Keratinocyte (primary cell): ENCODE measurements around the gene ALK. TPM values are rescaled to one million over a fixed set of nuclear protein-coding genes. Genes with fewer than 3 reads are reported as not detected.

Experiments used
- DNase-seq: peaks from one replicate; pipeline ENCODE4 v3.0.0-alpha.2; 2011; ENCODE audit warnings: low read depth, missing footprints, low spot score
- FAIRE-seq: peaks from 2 replicates; lab custom pipeline; 2011; peaks lifted over from hg19 to GRCh38; lab: Jason Lieb, UNC
- H2AFZ ChIP-seq: 2 replicates; pipeline ENCODE4 v1.6.0; 2012; ENCODE audit warnings: low read length, control low read depth, inconsistent platforms; ENCODE audit not compliant: control insufficient read depth
- H3K27ac ChIP-seq: 2 replicates; pipeline ENCODE4 v1.5.1; 2011; ENCODE audit warnings: low read length; ENCODE audit not compliant: control insufficient read depth, insufficient read depth
- H3K27me3 ChIP-seq: 3 replicates; pipeline ENCODE4 v1.6.0; 2011; ENCODE audit warnings: low read length; ENCODE audit not compliant: control insufficient read depth, insufficient read depth; ENCODE audit errors: extremely low read depth
- H3K36me3 ChIP-seq, 2 experiments: 2 replicates in 1 of 2; 3 replicates in 1 of 2; pipeline ENCODE4 v1.5.1; 2011; ENCODE audit warnings: low read length in 2 of 2, mild to moderate bottlenecking in 1 of 2; ENCODE audit not compliant: control insufficient read depth in 2 of 2, insufficient read depth in 2 of 2; ENCODE audit errors: extremely low read depth in 1 of 2
- H3K4me1 ChIP-seq: 3 replicates; pipeline ENCODE4 v1.5.1; 2011; ENCODE audit warnings: low read length; ENCODE audit not compliant: control insufficient read depth, insufficient read depth; ENCODE audit errors: extremely low read depth
- H3K4me2 ChIP-seq: 3 replicates; pipeline ENCODE4 v1.6.0; 2011; ENCODE audit warnings: low read depth, low read length; ENCODE audit not compliant: control insufficient read depth, insufficient read depth; ENCODE audit errors: extremely low read depth
- H3K4me3 ChIP-seq, 3 experiments: fragments of 200-600 bp in 1 of 3; sonication (generic) in 1 of 3; 2 replicates in 2 of 3; 3 replicates in 1 of 3; pipeline ENCODE4 v1.5.1; 2011 to 2016; ENCODE audit warnings: low read length in 3 of 3, mild to moderate bottlenecking in 3 of 3, control low read depth in 2 of 3, inconsistent platforms in 1 of 3, low read depth in 1 of 3, mixed read lengths in 1 of 3, mixed run types in 1 of 3, moderate library complexity in 1 of 3; ENCODE audit not compliant: control insufficient read depth in 2 of 3, insufficient read depth in 2 of 3; ENCODE audit errors: extremely low read depth in 1 of 3
- H3K79me2 ChIP-seq: 2 replicates; pipeline ENCODE4 v1.6.0; 2012; ENCODE audit warnings: low read length; ENCODE audit not compliant: control insufficient read depth, insufficient read depth
- H3K9ac ChIP-seq: 3 replicates; pipeline ENCODE4 v1.6.0; 2011; ENCODE audit warnings: low read length; ENCODE audit not compliant: control insufficient read depth, insufficient read depth; ENCODE audit errors: extremely low read depth
- H3K9me1 ChIP-seq: 3 replicates; pipeline ENCODE4 v1.6.0; 2011; ENCODE audit warnings: low read length; ENCODE audit not compliant: control insufficient read depth, insufficient read depth; ENCODE audit errors: extremely low read depth
- H3K9me3 ChIP-seq: 2 replicates; pipeline ENCODE4 v1.5.1; 2012; ENCODE audit warnings: low read depth, low read length; ENCODE audit not compliant: control insufficient read depth
- H4K20me1 ChIP-seq: 3 replicates; pipeline ENCODE4 v1.6.0; 2011; ENCODE audit warnings: low read length; ENCODE audit not compliant: control insufficient read depth, insufficient read depth; ENCODE audit errors: extremely low read depth
- CTCF ChIP-seq, 3 experiments: IDR thresholded peaks in 1 of 3; conservative IDR thresholded peaks in 1 of 3; optimal IDR thresholded peaks in 1 of 3; 2 replicates in 2 of 3; 3 replicates in 1 of 3; pipeline versions ENCODE3 to v1.5.1; 2011; ENCODE audit warnings: low read length in 3 of 3, mild to moderate bottlenecking in 3 of 3, moderate library complexity in 2 of 3, control low read depth in 1 of 3, inconsistent platforms in 1 of 3; ENCODE audit not compliant: insufficient read depth in 2 of 3; ENCODE audit errors: extremely low read depth in 1 of 3
- EZH2 ChIP-seq: IDR thresholded peaks from one replicate; pipeline ENCODE4 v1.6.1; 2012; ENCODE audit warnings: inconsistent platforms, mild to moderate bottlenecking, low read length, moderate library complexity
- dilution Hi-C: fragments of 300-500 bp; cut with MboI; formaldehyde crosslinking; loops from one replicate; pipeline ENCODE4 v1.7.0; 2020; ENCODE audit warnings: low sequenced_read_pairs; ENCODE audit not compliant: extremely low pct_ligation_motif_present
- polyA plus RNA-seq, 5 experiments: library from polyadenylated mRNA; depleted of rRNA in 3 of 5; stranded (reverse) in 3 of 5; stranded (forward) in 1 of 5; unstranded in 1 of 5; fragments of >200 nt; gene quantifications; 1 replicate in 1 of 5; 2 replicates in 3 of 5; 3 replicates in 1 of 5; pipeline versions ENCODE4 v1.2.1 to v1.2.3, GENCODE V29; 2011 to 2012; ENCODE audit warnings: missing spikeins in 2 of 5, low read depth in 1 of 5, low replicate concordance in 1 of 5

ALK gene
- polyA plus RNA-seq, 1 donor (not counting 4 experiments of a cell fraction or from before 2014, with no cell fraction given), result not detected

GRCh38 chr2:29831560-29831959 is 89.8 kb downstream of the ALK start:
- TF ChIP-seq CTCF (optimal IDR thresholded peaks at IDR 0.05 in 1 of 3, IDR thresholded peaks at IDR 0.05 in 1 of 3, conservative IDR thresholded peaks at IDR 0.05 in 1 of 3; ENCODE audit: extremely low read depth in 1 of 3, insufficient read depth in 2 of 3, low read length in 3 of 3) (no peak), EZH2 (no peak)
- no peaks in the 10 kb centered on the region for H3K9me1 ChIP-seq

GRCh38 chr2:29829841-29830240 is 91.5 kb downstream of the ALK start:
- dilution Hi-C loops, result no loop called here
- TF ChIP-seq CTCF (optimal IDR thresholded peaks at IDR 0.05 in 1 of 3, IDR thresholded peaks at IDR 0.05 in 1 of 3, conservative IDR thresholded peaks at IDR 0.05 in 1 of 3; ENCODE audit: extremely low read depth in 1 of 3, insufficient read depth in 2 of 3, low read length in 3 of 3) (no peak), EZH2 (no peak)
- Histone ChIP-seq H3K79me2 (no peaks in the 10 kb centered on the region), H3K9me3 (no peaks in the 10 kb centered on the region), H3K27ac (no peak overlapping the region), H3K9me1 (no peaks in the 10 kb centered on the region), H4K20me1 (no peaks in the 10 kb centered on the region), H3K4me2 (no peak overlapping the region), H2AFZ (no peak overlapping the region), H3K4me1 (peaks cover 3% of the 10 kb centered on the region), H3K27me3 (peaks cover 4% of the 10 kb centered on the region), H3K4me3 (no peak overlapping the region), H3K36me3 (no peaks in the 10 kb centered on the region), H3K9ac (no peak overlapping the region)
- DNase-seq (no peak), FAIRE-seq (no peak)

More at GRCh38 chr2:29831560-29831959, 89.8 kb downstream of the ALK start:
- Histone ChIP-seq H3K9ac (no peak overlapping the region), H3K27me3 (peaks cover 4% of the 10 kb centered on the region), H3K27ac (no peak overlapping the region), H4K20me1 (no peaks in the 10 kb centered on the region), H3K4me3 (no peak overlapping the region), H3K9me3 (no peaks in the 10 kb centered on the region), H3K4me2 (no peak overlapping the region), H3K4me1 (peaks cover 5% of the 10 kb centered on the region), H3K36me3 (no peaks in the 10 kb centered on the region), H3K79me2 (no peaks in the 10 kb centered on the region), H2AFZ (no peak overlapping the region)
- DNase-seq (no peak), FAIRE-seq (no peak)
- dilution Hi-C loops, result no loop called here
